ENCODE results near the gene LCORL.

DNA sequence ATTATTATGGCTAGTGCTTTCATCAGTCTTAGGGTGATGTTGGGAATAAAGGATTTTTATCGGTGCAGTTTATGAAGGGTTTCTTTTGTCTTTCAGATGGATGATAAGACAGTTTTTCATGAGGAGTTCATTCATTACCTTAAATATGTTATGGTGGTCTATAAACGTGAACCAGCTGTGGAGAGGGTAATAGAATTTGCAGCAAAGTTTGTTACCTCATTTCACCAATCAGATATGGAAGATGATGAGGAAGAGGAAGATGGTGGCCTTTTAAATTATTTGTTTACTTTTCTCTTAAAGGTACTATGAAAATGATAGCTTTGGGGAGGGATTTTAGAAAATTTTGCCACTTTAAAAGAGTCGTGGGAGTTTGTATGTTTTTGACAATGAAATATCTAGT lies 209.4 kb downstream of the LCORL start:
- TF ChIP-seq, protein P1, sequence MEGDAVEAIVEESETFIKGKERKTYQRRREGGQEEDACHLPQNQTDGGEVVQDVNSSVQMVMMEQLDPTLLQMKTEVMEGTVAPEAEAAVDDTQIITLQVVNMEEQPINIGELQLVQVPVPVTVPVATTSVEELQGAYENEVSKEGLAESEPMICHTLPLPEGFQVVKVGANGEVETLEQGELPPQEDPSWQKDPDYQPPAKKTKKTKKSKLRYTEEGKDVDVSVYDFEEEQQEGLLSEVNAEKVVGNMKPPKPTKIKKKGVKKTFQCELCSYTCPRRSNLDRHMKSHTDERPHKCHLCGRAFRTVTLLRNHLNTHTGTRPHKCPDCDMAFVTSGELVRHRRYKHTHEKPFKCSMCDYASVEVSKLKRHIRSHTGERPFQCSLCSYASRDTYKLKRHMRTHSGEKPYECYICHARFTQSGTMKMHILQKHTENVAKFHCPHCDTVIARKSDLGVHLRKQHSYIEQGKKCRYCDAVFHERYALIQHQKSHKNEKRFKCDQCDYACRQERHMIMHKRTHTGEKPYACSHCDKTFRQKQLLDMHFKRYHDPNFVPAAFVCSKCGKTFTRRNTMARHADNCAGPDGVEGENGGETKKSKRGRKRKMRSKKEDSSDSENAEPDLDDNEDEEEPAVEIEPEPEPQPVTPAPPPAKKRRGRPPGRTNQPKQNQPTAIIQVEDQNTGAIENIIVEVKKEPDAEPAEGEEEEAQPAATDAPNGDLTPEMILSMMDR (IDR thresholded peaks at IDR 0.05), result no peak
- no peak for TF ChIP-seq POLR2A (IDR thresholded peaks at IDR 0.05)

All from body of pancreas (tissue), 4 donors.